GM10248 (cell line): ENCODE data around the gene VSIG10L.

Source experiments
- CTCF ChIA-PET: fragments of 300-600 bp; sonication (Branson Sonifier 250); formaldehyde crosslinking; extraction: SDS; loops from one replicate; lab custom pipeline; 2021; ENCODE audit warnings: antibody characterized with exemption; lab: Yijun Ruan, JAX
- POLR2A ChIA-PET: fragments of 350-650 bp; sonication (Branson Sonifier 250); formaldehyde crosslinking; extraction: SDS; loops from one replicate; lab custom pipeline; 2020; ENCODE audit warnings: antibody characterized with exemption; lab: Yijun Ruan, JAX
- DNase-seq: peaks from one replicate; pipeline ENCODE4 v3.0.0; 2012; ENCODE audit errors: extremely low spot score
- CTCF ChIP-seq: IDR thresholded peaks from 2 replicates; pipeline ENCODE4 v1.5.1; 2012; ENCODE audit warnings: mild to moderate bottlenecking, low read depth; ENCODE audit errors: extremely low read depth, missing control alignments, control extremely low read depth

VSIG10L gene

DNA sequence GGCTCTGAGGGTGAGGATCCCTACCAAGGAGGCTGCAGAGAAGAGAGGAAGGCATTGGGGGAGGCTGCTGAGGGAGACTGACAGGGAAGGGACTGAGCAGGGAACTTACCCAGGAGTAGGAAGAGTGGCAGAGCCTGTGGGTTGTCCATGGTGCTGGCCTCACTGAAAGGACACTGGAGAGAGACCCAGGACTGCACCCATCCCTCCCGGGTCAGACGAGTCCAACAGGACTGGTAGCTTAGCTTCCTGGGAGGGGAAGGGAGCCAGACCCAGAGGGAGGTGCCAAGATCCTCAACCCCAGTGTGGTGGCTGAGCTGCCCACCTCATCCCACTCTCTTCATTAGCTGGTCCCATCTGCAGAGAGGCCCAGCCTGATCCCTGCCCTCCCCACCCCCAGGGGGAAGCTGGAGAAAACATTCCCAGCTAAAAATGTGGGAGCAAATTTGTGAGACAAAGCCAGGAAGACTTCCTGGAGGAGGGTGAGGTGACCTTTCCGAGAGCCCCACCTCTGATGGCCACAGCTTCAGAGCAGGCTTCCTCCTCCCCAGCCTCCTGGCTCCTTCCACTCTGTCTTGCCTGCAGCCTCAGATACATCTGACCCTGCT, at the start of gene VSIG10L:
TSS of gene VSIG10L (minus strand) at position 164 of the 605 bp plus-strand sequence. CDS start at position 149, 15 bp downstream.
- no peak for TF ChIP-seq CTCF
- no peak for DNase-seq
- ChIA-PET CTCF (interaction anchor here (0.7 to 2.8 kb wide), 9 partner anchors 17 to 319 kb away, joined by 3 to 11 read pairs (median 5); no protein-coding TSS in a partner anchor), POLR2A (interaction anchor here (0.9 kb wide), 1 partner anchor 14 kb away, joined by 5 read pairs; no protein-coding TSS in a partner anchor)

GRCh38 chr19:51391073-51391611, 49.2 kb upstream of the VSIG10L start:
- no peak for DNase-seq
- POLR2A ChIA-PET, result interaction anchor here (0.6 kb wide), 1 partner anchor 590 kb away, joined by 9 read pairs; no protein-coding TSS in a partner anchor
- CTCF ChIA-PET, result interaction anchor here (1.1 to 1.3 kb wide), 2 partner anchors 8 to 9 kb away, joined by 3 to 5 read pairs; no protein-coding TSS in a partner anchor
- no peak for TF ChIP-seq CTCF

GRCh38 chr19:51389143-51389542, 47.2 kb upstream of the VSIG10L start:
- POLR2A ChIA-PET, result interaction anchor here (0.7 kb wide), 1 partner anchor 22 kb away, joined by 3 read pairs; no protein-coding TSS in a partner anchor
- no peak for DNase-seq
- CTCF ChIA-PET, result interaction anchor here (1.1 to 1.6 kb wide), 4 partner anchors 9 to 50 kb away, joined by 3 to 7 read pairs (median 4); no protein-coding TSS in a partner anchor
- TF ChIP-seq CTCF, result no peak

DNA sequence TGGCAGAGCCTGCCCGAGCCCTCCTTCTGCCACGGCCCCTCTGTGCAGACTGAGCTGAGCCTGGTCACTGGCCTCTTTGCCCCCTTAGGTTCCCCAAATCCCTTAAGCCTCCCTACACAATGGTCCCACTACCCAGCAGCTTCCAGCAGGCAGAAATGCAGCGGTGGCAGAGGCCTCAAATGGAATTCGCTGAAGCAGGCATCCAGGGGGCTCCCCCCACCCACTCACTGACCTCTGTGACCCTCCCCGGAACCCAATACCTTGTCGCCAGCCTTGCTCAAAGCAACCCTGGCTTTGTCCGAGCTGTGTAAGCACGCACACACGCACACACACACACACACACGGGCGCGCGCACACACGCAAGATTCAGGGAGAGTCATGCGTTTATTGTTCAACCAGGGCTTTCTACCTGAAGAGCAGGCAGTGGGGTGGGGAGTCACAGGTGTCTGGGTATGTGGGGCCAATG, 46.0 kb upstream of the VSIG10L start, which contains the start of gene LIM2:
TSS of gene LIM2 (minus strand) at position 51 of the 466 bp plus-strand sequence. CDS start 531 bp downstream, outside the sequence.
- POLR2A ChIA-PET, result no interaction called here
- TF ChIP-seq CTCF, result no peak
- no peak for DNase-seq
- CTCF ChIA-PET, result interaction anchor here (1.2 to 1.6 kb wide), 3 partner anchors 10 to 49 kb away, joined by 3 to 7 read pairs (median 3); no protein-coding TSS in a partner anchor

- CTCF ChIA-PET, result no interaction called here
- no peak for DNase-seq
- POLR2A ChIA-PET, result no interaction called here
- TF ChIP-seq CTCF, result no peak
Measured at GRCh38 chr19:51386882-51387520, 45.1 kb upstream of the VSIG10L start.

GRCh38 chr19:51382004-51382403, 40.1 kb upstream of the VSIG10L start:
- CTCF ChIA-PET, result interaction anchor here (1.4 to 1.6 kb wide), 2 partner anchors 9 to 10 kb away, joined by 5 to 7 read pairs; partner anchors contain the start of genes C19orf84 and NKG7
- no peak for DNase-seq
- POLR2A ChIA-PET, result interaction anchor here (0.6 kb wide), 1 partner anchor 12 kb away, joined by 3 read pairs; no protein-coding TSS in a partner anchor

More at GRCh38 chr19:51382004-51382403, 40.1 kb upstream of the VSIG10L start:
- no peak for TF ChIP-seq CTCF
